Activated CD4-positive, alpha-beta T cell treated with anti-CD3 and anti-CD28 coated beads for 36 hours (primary cell): ENCODE measurements around the gene RTN4. TPM values are rescaled to one million over a fixed set of nuclear protein-coding genes. Genes with fewer than 3 reads are reported as not detected.

Experiments used
- ATAC-seq: fragments of 200-7000 bp; cut with Tn5 transposase; one replicate; pipeline ENCODE4 v1.10.0; 2021; ENCODE audit warnings: mild to moderate bottlenecking, moderate library complexity
- CTCF ChIA-PET: fragments of 350-600 bp; sonication (Branson Sonifier 250); formaldehyde crosslinking; loops from one replicate; lab custom pipeline; 2021; ENCODE audit warnings: antibody characterized with exemption; lab: Charles Lee
- POLR2A ChIA-PET: fragments of 350-600 bp; sonication (Branson Sonifier 250); formaldehyde crosslinking; loops from one replicate; lab custom pipeline; 2021; ENCODE audit warnings: antibody characterized with exemption, inconsistent platforms; lab: Charles Lee
- DNase-seq: peaks from one replicate; pipeline ENCODE4 v3.0.0-alpha.2; 2020
- H3K27ac Mint-ChIP-seq: one replicate; pipeline ENCODE4 v1.8.0; 2021; ENCODE audit warnings: mixed read lengths
- H3K27me3 Mint-ChIP-seq: one replicate; pipeline ENCODE4 v1.8.0; 2021; ENCODE audit warnings: mixed read lengths
- H3K36me3 Mint-ChIP-seq: one replicate; pipeline ENCODE4 v1.8.0; 2021; ENCODE audit warnings: low read depth, mixed read lengths
- H3K4me1 Mint-ChIP-seq: one replicate; pipeline ENCODE4 v1.8.0; 2021; ENCODE audit warnings: mixed read lengths
- H3K4me3 Mint-ChIP-seq: one replicate; pipeline ENCODE4 v1.8.0; 2021; ENCODE audit warnings: mild to moderate bottlenecking, moderate library complexity, mixed read lengths
- H3K9me3 Mint-ChIP-seq: one replicate; pipeline ENCODE4 v1.8.0; 2021; ENCODE audit warnings: low read depth, mixed read lengths
- intact Hi-C, 2 experiments: fragments of 100-400 bp; cut with DNase I in 1 of 2; cut with micrococcal nuclease in 1 of 2; formaldehyde crosslinking; loops; one replicate each; pipeline versions ENCODE4 v1.14.2 to v1.15.1; 2022 to 2024; cut with DNase I, micrococcal nuclease
- total RNA-seq, 2 experiments: library from RNA; stranded (reverse); gene quantifications; one replicate each; pipeline ENCODE4 v1.2.3, GENCODE V29; 2021

The RTN4 gene
- total RNA-seq, 2 experiments from 2014 or later, result 70.3 to 84.8 TPM

DNA sequence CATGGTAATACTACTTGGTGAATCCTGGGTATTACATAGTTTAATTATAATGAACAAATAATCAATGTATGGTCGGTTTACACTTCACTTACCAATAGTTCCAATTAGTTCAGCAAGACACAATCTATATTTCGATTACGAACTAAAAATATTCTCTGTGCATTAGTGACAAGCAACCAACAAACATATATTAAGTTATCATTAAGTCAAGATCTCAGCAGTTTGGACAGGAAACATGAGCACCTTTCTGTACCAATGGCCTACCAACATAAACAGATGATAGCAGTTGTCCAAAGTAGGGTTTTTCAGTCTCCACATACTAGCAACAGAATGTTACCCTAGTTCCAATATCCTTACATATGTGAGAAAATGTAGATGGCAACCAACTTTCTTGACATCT is 32.8 kb downstream of the RTN4 start:
- peaks cover 20% of the 10 kb centered on the region for H3K36me3 Mint-ChIP-seq
- intact Hi-C loops, result no loop called here
- no peaks in the 10 kb centered on the region for H3K27me3 Mint-ChIP-seq
- no peak for DNase-seq
- CTCF ChIA-PET, result interaction anchor here (1.0 to 1.9 kb wide), 4 partner anchors 10 to 152 kb away, joined by 3 to 6 read pairs (median 4); no protein-coding TSS in a partner anchor
- H3K4me1 Mint-ChIP-seq, result peaks cover 15% of the 10 kb centered on the region
- H3K9me3 Mint-ChIP-seq, result peaks cover 2% of the 10 kb centered on the region
- POLR2A ChIA-PET, result no interaction called here
- no peak for ATAC-seq
- H3K4me3 Mint-ChIP-seq, result no peak overlapping the region
- H3K27ac Mint-ChIP-seq, result no peak overlapping the region

DNA sequence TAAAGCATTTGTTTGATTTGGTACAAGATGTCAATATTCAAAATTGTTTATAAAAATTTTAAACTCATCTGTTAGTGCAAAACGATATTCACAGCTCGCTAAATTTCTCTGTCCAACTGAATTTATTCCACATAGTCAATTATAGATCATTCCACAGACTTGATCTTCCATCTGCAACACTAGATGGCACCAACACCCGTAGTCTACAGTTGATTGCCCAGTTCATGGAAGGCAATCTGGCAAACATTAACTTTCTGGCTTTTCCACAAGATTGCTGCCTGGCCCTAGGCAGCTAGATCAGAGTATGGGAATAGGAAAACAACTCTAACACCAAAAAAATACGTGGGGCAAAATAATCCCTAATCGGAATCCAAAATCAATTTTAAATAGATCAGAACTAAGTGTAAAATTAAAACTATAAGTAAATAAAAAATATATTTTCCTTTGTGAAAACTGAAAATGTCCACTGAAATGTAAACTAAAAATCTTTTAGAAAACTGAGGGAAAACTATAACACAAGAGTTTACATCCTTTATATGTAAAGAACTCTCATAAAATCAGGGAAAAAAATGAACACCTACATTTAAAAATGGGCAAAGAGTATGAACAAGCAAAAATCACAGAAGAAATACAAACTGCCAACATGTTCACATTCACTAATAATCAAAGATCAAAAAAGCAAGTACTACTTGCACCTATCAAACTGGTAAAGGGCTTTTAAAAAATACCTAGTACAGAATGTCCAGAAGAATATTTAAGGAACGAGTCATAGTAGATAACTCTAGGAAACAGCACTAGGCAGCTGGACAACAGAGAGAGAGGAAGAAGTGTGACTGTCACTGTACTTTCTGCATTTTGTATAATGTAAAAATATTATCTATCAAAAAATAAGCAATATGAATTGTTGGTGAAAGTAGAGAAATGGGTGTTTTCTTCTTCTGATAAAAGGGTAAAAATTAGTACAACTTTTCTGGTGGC is 35.0 kb downstream of the RTN4 start:
- ChIA-PET POLR2A (no interaction called here), CTCF (interaction anchor here (0.6 to 2.6 kb wide), 8 partner anchors 20 to 163 kb away, joined by 3 to 13 read pairs (median 3); no protein-coding TSS in a partner anchor)
- intact Hi-C loops, result loop anchor here (1.0 to 5.0 kb wide), 4 partner anchors 113 to 253 kb away; no protein-coding TSS in a partner anchor
- Mint-ChIP-seq H3K4me1 (peaks cover 34% of the 10 kb centered on the region), H3K27ac (no peak overlapping the region), H3K27me3 (no peaks in the 10 kb centered on the region), H3K9me3 (peaks cover 2% of the 10 kb centered on the region), H3K36me3 (peaks cover 12% of the 10 kb centered on the region), H3K4me3 (no peak overlapping the region)
- peak; percentile 60 for ATAC-seq
- DNase-seq, result peak; percentile 54

DNA sequence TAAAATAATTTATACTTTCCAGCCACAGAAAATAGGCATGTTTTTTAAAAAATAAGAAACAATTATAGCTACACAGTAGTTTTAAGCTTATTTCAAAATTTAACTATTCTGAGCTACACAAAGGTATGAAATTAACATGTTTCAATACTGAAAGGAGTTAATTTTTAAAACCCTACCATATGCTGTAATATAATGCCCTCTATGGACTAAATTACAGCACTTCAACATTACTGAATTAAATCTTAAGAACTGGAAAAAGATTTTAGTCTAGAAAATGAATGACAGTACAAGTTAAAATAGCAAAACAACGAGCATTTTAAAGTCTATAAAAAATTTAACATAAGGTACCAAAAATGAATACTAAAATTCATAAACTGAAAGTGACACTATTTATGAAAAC is 36.3 kb downstream of the RTN4 start:
- H3K9me3 Mint-ChIP-seq, result no peaks in the 10 kb centered on the region
- no peak overlapping the region for H3K4me3 Mint-ChIP-seq
- ChIA-PET POLR2A (no interaction called here), CTCF (interaction anchor here (0.9 to 2.6 kb wide), 8 partner anchors 11 to 165 kb away, joined by 3 to 13 read pairs (median 3); no protein-coding TSS in a partner anchor)
- no peaks in the 10 kb centered on the region for H3K36me3 Mint-ChIP-seq
- peaks cover 38% of the 10 kb centered on the region for H3K4me1 Mint-ChIP-seq
- ATAC-seq (no peak), DNase-seq (no peak)
- intact Hi-C loops, result loop anchor here in 1 of 2 experiments (5.0 kb wide), 2 partner anchors 112 to 252 kb away; no protein-coding TSS in a partner anchor
- H3K27ac Mint-ChIP-seq, result no peak overlapping the region
- no peaks in the 10 kb centered on the region for H3K27me3 Mint-ChIP-seq

DNA sequence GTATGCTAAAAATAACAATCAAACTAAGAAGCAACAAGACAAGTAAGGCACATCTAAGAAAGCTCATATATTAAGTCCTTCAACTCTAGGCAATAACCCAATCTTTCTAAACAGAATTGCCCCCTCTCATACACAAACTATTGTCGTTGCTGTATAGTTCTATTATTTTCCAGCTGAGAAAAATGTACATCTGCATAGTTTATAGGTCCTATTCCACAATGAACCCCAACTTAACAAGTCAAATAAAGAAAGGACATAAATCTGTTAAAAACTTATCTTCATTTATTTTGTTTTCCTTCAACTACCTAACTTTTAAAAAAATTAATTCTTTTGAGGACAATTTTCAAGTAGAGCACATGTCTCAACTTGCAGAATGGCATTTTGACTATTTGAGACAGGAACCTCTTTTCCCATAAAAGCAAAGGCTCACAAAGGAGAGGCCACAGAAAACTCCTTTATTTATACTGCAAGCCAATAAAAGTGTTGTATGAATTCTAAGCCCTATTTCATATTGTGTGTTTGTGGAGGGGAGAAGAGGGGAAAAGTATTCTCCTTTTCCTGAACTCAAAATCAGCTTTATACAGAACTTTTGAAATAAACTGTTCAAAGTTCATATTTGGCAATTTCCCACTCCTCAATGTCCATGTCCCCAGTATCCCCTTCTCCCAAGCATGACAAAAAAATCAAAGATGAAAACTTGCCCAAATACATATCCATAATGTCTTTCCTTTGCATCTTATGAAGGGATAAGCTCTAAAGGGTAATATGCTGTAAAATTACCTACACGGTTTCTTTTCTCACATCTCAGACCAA is 37.4 kb downstream of the RTN4 start:
- H3K4me1 Mint-ChIP-seq, result peaks cover 40% of the 10 kb centered on the region
- POLR2A ChIA-PET, result no interaction called here
- no peak for DNase-seq
- no peaks in the 10 kb centered on the region for H3K9me3 Mint-ChIP-seq
- no peaks in the 10 kb centered on the region for H3K36me3 Mint-ChIP-seq
- peak overlapping the region; percentile 2 for H3K27ac Mint-ChIP-seq
- CTCF ChIA-PET, result interaction anchor here (0.9 to 2.6 kb wide), 10 partner anchors 10 to 211 kb away, joined by 3 to 13 read pairs (median 3); no protein-coding TSS in a partner anchor
- intact Hi-C loops, result loop anchor here in 1 of 2 experiments (5.0 kb wide), 2 partner anchors 111 to 251 kb away; no protein-coding TSS in a partner anchor
- ATAC-seq, result no peak
- no peaks in the 10 kb centered on the region for H3K27me3 Mint-ChIP-seq
- no peak overlapping the region for H3K4me3 Mint-ChIP-seq

DNA sequence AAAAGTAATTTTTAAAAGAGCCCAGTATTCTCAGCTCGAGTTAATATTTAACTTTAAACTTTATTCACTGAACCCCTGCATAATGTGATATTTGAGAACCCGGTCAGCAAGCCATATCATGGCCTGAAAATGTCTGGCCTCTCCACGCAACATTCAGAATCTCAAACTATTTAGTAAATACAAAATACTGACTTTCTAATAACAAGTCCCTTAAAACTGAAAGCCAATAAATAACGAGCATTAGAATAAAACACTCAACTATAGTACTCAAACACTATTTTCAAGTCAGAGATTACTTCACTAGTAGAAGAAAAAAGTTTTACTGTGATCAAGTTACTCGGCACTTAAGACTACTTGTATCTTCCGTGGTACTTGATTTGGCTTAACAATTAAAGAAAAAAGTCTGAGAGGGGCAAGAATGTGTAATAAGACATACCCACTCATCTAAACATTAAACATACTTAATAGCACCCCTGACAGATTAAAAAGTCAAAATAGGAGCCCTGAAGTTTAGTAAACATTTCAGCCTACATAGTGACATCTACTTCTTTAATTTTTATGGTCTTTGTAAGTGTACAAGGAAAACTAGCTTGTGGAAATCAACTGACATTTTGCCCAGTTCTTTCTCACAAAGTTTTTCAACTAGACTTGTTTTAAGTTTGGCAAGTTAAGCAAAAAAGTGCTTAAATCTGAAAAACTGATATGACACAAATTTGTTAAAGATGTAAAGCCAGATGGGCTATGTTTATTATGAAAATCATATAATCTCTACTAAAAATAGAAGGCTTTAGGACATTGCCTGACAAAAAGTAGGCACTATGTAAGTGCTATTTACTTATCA is 38.2 kb downstream of the RTN4 start:
- DNase-seq, result no peak
- CTCF ChIA-PET, result interaction anchor here (0.9 to 1.5 kb wide), 4 partner anchors 13 to 156 kb away, joined by 3 to 4 read pairs (median 4); no protein-coding TSS in a partner anchor

DNA sequence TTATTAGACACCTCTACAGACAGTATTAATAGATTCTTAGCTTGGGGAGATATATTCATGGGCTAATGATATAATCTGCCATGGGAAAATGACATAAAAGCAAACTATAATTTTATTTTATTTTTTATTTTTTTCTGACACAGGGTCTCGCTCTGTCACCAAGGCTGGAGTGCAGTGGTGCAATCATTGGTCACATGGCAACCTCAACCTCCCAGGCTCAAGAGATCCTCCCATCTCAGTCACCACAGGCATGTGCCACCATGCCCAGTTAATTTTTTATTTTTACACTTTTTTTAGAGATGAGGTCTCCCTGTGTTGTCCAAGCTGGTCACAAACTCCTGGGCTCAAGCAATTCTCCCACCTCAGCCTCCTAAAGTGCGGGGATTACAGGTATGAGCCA is 39.3 kb downstream of the RTN4 start:
- CTCF ChIA-PET, result interaction anchor here (1.3 kb wide), 1 partner anchor 110 kb away, joined by 3 read pairs; no protein-coding TSS in a partner anchor
- Mint-ChIP-seq H3K9me3 (no peaks in the 10 kb centered on the region), H3K27me3 (no peaks in the 10 kb centered on the region), H3K4me3 (no peak overlapping the region), H3K4me1 (peaks cover 59% of the 10 kb centered on the region), H3K36me3 (no peaks in the 10 kb centered on the region), H3K27ac (no peak overlapping the region)
- POLR2A ChIA-PET, result no interaction called here
- DNase-seq, result no peak
- intact Hi-C loops, result loop anchor here (1.0 to 5.0 kb wide), 3 partner anchors 14 to 249 kb away; no protein-coding TSS in a partner anchor
- no peak for ATAC-seq

More for the DNA sequence above, 38.2 kb downstream of the RTN4 start:
- no peaks in the 10 kb centered on the region for H3K36me3 Mint-ChIP-seq
- POLR2A ChIA-PET, result no interaction called here
- peaks cover 48% of the 10 kb centered on the region for H3K4me1 Mint-ChIP-seq
- intact Hi-C loops, result loop anchor here in 1 of 2 experiments (5.0 kb wide), 2 partner anchors 110 to 250 kb away; no protein-coding TSS in a partner anchor
- no peak for ATAC-seq
- no peaks in the 10 kb centered on the region for H3K27me3 Mint-ChIP-seq
- no peaks in the 10 kb centered on the region for H3K9me3 Mint-ChIP-seq
- no peak overlapping the region for H3K27ac Mint-ChIP-seq
- H3K4me3 Mint-ChIP-seq, result no peak overlapping the region

DNA sequence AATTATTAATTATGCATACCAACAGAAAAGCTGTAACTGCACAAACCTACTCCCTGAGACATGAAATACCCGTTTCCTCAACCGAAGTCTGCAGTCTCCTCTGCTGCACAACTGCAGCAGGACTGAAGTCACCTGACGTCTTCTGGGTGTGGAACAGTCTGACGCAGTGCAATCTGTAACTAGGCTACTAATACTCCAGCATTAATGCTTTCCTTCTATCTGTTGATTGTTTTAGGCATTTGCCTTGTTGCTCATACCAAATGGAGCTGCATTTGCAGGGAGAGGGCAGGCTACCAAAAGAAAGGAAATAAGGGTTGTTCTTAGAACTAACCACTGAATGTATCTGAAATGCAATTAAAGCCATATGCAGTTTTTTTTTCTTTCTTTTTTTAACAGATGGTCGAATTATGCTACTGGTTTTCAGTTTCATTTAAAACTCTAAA is 40.1 kb downstream of the RTN4 start:
- no peaks in the 10 kb centered on the region for H3K36me3 Mint-ChIP-seq
- peak; percentile 86 for ATAC-seq
- no peaks in the 10 kb centered on the region for H3K27me3 Mint-ChIP-seq
- POLR2A ChIA-PET, result no interaction called here
- peak; percentile 49 for DNase-seq
- intact Hi-C loops, result loop anchor here (1.0 to 5.0 kb wide), 3 partner anchors 15 to 248 kb away; no protein-coding TSS in a partner anchor
- H3K4me3 Mint-ChIP-seq, result peak overlapping the region; percentile 72
- CTCF ChIA-PET, result interaction anchor here (0.8 to 1.6 kb wide), 2 partner anchors 11 to 158 kb away, joined by 4 to 5 read pairs; no protein-coding TSS in a partner anchor
- H3K4me1 Mint-ChIP-seq, result peaks cover 60% of the 10 kb centered on the region
- no peaks in the 10 kb centered on the region for H3K9me3 Mint-ChIP-seq
- H3K27ac Mint-ChIP-seq, result peak overlapping the region; percentile 90

DNA sequence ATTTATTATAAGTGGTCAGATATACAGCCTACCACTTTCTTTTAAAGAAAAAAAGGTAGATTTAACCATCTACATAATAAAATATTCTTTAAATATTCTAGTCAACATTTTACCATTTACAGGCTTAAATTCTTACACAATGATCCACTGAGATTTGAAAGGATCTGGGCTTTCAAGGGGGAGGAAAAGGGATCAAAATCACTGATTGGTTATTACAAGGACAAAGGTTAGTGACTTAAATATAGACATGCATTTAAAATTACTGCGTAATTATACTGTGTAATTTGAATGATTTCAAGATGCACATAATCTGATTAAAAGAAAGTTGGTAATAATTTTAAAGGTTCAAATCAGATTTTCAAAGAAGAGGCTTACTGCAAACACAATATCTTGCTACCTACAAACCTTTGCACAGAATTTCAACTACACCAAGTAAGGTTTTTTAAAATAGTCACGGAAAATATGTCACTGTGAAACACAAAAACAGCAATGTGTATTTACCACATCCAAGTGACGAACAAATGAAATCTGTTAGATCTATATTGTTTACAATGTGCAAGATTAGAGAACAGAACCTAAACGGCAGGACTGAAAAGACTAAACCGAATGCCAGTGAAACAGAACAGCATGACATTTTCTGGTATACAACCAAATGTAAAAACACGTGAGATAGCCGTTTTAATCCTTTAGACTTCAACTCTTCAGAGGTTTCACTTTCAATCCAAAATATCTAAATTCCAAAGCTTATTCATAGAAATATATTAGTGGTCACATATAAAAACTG is 40.8 kb downstream of the RTN4 start:
- peak overlapping the region; percentile 72 for H3K4me3 Mint-ChIP-seq

DNA sequence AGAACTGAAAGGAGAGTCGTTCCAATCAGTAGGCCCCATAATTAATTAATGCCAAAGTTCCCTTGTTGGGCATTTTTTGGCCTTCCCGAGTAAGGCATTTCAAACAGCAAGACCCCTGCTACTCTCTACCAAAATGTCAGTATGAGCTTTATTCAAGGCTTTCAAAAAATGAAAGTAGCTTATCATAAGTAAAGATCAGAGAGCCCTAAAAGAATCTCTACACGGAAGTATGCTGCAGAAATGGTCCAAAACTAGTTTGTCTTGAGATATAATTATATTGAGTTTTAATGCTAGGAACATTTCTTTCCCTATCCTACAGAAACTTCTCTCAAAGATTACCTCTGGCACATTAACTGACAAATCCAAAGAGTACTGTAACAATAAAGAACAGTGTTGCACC is 43.9 kb downstream of the RTN4 start:
- H3K4me3 Mint-ChIP-seq, result no peak overlapping the region
- H3K36me3 Mint-ChIP-seq, result no peaks in the 10 kb centered on the region
- ATAC-seq, result no peak
- H3K27me3 Mint-ChIP-seq, result no peaks in the 10 kb centered on the region
- ChIA-PET POLR2A (no interaction called here), CTCF (interaction anchor here (0.6 kb wide), 2 partner anchors 148 to 283 kb away, joined by 3 read pairs; no protein-coding TSS in a partner anchor)
- H3K27ac Mint-ChIP-seq, result no peak overlapping the region
- peaks cover 63% of the 10 kb centered on the region for H3K4me1 Mint-ChIP-seq
- intact Hi-C loops, result no loop called here
- no peaks in the 10 kb centered on the region for H3K9me3 Mint-ChIP-seq
- DNase-seq, result no peak

More for the DNA sequence above, 40.8 kb downstream of the RTN4 start:
- Mint-ChIP-seq H3K36me3 (no peaks in the 10 kb centered on the region), H3K27me3 (no peaks in the 10 kb centered on the region), H3K4me1 (peaks cover 63% of the 10 kb centered on the region), H3K9me3 (no peaks in the 10 kb centered on the region), H3K27ac (peak overlapping the region; percentile 90)
- CTCF ChIA-PET, result interaction anchor here (0.6 to 1.6 kb wide), 6 partner anchors 9 to 167 kb away, joined by 3 to 5 read pairs (median 4); no protein-coding TSS in a partner anchor
- no peak for DNase-seq
- POLR2A ChIA-PET, result no interaction called here
- intact Hi-C loops, result loop anchor here (1.0 to 5.0 kb wide), 3 partner anchors 16 to 247 kb away; no protein-coding TSS in a partner anchor
- ATAC-seq, result peak; percentile 46
